Adipose tissue (tissue), 3 donors: Measurements from ENCODE around the gene SREK1. TPM values are rescaled to one million over a fixed set of nuclear protein-coding genes. Genes with fewer than 3 reads are reported as not detected.
A peak's percentile ranks its signal among the peaks of the same experiment; 100 is the strongest.
"Not testable (repeated sequence)": the region's sequence is repeated elsewhere in the genome, so short reads cannot be mapped to it uniquely, and the experiment has no call there.

Experiments used
- H3K27ac ChIP-seq: one replicate; pipeline ENCODE4 v1.5.1; 2013; ENCODE audit warnings: low read depth, low read length
- WGBS, 3 donors: extraction: QIAGEN DNeasy Blood & Tissue Kit; methylation state at CpG; one replicate each; pipeline ENCODE4 v1.1.7; 2013; 5-methylcytosine and 5-hydroxymethylcytosine counted together
- polyA plus RNA-seq, 3 donors: library from polyadenylated mRNA; stranded (reverse); fragments of 200-250 nt; gene quantifications; one replicate each; pipeline ENCODE4 v1.2.3, GENCODE V29; 2013
- donor health status: healthy with polysubstance abuse.
- donor health status: Bipolar disorder and iron deficiency.
- donor health status: healthy.

Gene SREK1
- polyA plus RNA-seq, result 10 to 100 TPM; 12.6 to 20.6 (median 18.8) TPM

- 0% methylated on average over 86 of the region's 86 CpGs for WGBS, 3 donors
- H3K27ac ChIP-seq, result peak within 1 kb of the TSS; percentile 98
Observed at GRCh38 chr5:66144074-66144833, at the start of gene SREK1. TSS of gene SREK1 (plus strand) at chr5:66144300. CDS start at chr5:66144377, 77 bp downstream.

- no peak overlapping the region for H3K27ac ChIP-seq
- WGBS, 3 donors, result 89 to 94% (median 94%) methylated on average over 2 of the region's 2 CpGs
Observed at GRCh38 chr5:66100851-66101250, 43.2 kb upstream of the SREK1 start.

GRCh38 chr5:66113160-66113559, 30.9 kb upstream of the SREK1 start:
- WGBS, 3 donors, result 75 to 94% (median 90%) methylated on average over 2 of the region's 2 CpGs

GRCh38 chr5:66118304-66118703, 25.8 kb upstream of the SREK1 start:
- no peak overlapping the region for H3K27ac ChIP-seq
- WGBS, 3 donors, result 62 to 81% (median 78%) methylated on average over 4 of the region's 4 CpGs

More at GRCh38 chr5:66113160-66113559, 30.9 kb upstream of the SREK1 start:
- no peak overlapping the region for H3K27ac ChIP-seq

GRCh38 chr5:66122379-66123034, 21.6 kb upstream of the SREK1 start:
- H3K27ac ChIP-seq, result no peak overlapping the region
- WGBS, 3 donors, result 90 to 91% (median 91%) methylated on average over 2 of the region's 2 CpGs

GRCh38 chr5:66129144-66129543, 15.0 kb upstream of the SREK1 start:
- H3K27ac ChIP-seq, result no peak overlapping the region
- 73 to 84% (median 81%) methylated on average over 4 of the region's 4 CpGs for WGBS, 3 donors

- H3K27ac ChIP-seq, result no peak overlapping the region
Observed at GRCh38 chr5:66130493-66130892, 13.6 kb upstream of the SREK1 start.

GRCh38 chr5:66134407-66134861, 9.7 kb upstream of the SREK1 start:
- H3K27ac ChIP-seq, result no peak overlapping the region
- WGBS, 3 donors, result 70 to 81% (median 76%) methylated on average over 1 of the region's 1 CpG

More at GRCh38 chr5:66130493-66130892, 13.6 kb upstream of the SREK1 start:
- 96 to 100% (median 97%) methylated on average over 1 of the region's 1 CpG for WGBS, 3 donors

GRCh38 chr5:66136053-66136452, 8.0 kb upstream of the SREK1 start:
- H3K27ac ChIP-seq, result no peak overlapping the region
- WGBS, 3 donors, result 84 to 93% (median 92%) methylated on average over 2 of the region's 2 CpGs

- not testable (repeated sequence) for H3K27ac ChIP-seq
- 72 to 84% (median 73%) methylated on average over 3 of the region's 3 CpGs for WGBS, 3 donors
Observed at GRCh38 chr5:66136944-66137343, 7.2 kb upstream of the SREK1 start.

- 33 to 57% (median 54%) methylated on average over 1 of the region's 1 CpG for WGBS, 3 donors
- H3K27ac ChIP-seq, result no peak overlapping the region
Observed at GRCh38 chr5:66138637-66139317, 5.3 kb upstream of the SREK1 start.

- 84 to 92% (median 90%) methylated on average over 2 of the region's 2 CpGs for WGBS, 3 donors
Observed at GRCh38 chr5:66139318-66139712, 4.8 kb upstream of the SREK1 start.

GRCh38 chr5:66142417-66142816, 1.7 kb upstream of the SREK1 start:
- H3K27ac ChIP-seq, result no peak overlapping the region
- 52 to 75% (median 52%) methylated on average over 2 of the region's 2 CpGs for WGBS, 3 donors

More at GRCh38 chr5:66139318-66139712, 4.8 kb upstream of the SREK1 start:
- no peak overlapping the region for H3K27ac ChIP-seq

- 16 to 24% (median 21%) methylated on average over 16 of the region's 16 CpGs for WGBS, 3 donors
- H3K27ac ChIP-seq, result no peak overlapping the region
Observed at GRCh38 chr5:66143473-66144073, 527 bp upstream of the SREK1 start.

GRCh38 chr5:66144834-66145390, 812 bp downstream of the SREK1 start:
- H3K27ac ChIP-seq, result peak overlapping the region; percentile 98
- WGBS, 3 donors, result 0% methylated on average over 22 of the region's 22 CpGs

- WGBS, 3 donors, result 15 to 45% (median 38%) methylated on average over 8 of the region's 8 CpGs
- H3K27ac ChIP-seq, result no peak overlapping the region
Observed at GRCh38 chr5:66145737-66146136, 1.6 kb downstream of the SREK1 start.

GRCh38 chr5:66149950-66150349, 5.8 kb downstream of the SREK1 start:
- 77 to 89% (median 82%) methylated on average over 3 of the region's 3 CpGs for WGBS, 3 donors

GRCh38 chr5:66151030-66151429, 6.9 kb downstream of the SREK1 start:
- WGBS, 3 donors, result 88 to 93% (median 90%) methylated on average over 2 of the region's 2 CpGs
- H3K27ac ChIP-seq, result no peak overlapping the region

More at GRCh38 chr5:66149950-66150349, 5.8 kb downstream of the SREK1 start:
- no peak overlapping the region for H3K27ac ChIP-seq
